Lower leg skin (tissue), 3 donors: ENCODE measurements around the gene KDM7A.

ENCODE experiments used
- CTCF ChIP-seq, 3 donors: fragments of 450-650 bp; IDR thresholded peaks; one replicate each; pipeline ENCODE4 v1.5.1; 2016; ENCODE audit warnings: antibody characterized with exemption in 3 of 3, mild to moderate bottlenecking in 3 of 3, moderate library complexity in 2 of 3
- POLR2A ChIP-seq, 2 donors: fragments of 450-650 bp; IDR thresholded peaks; one replicate each; pipeline ENCODE4 v1.6.1; 2016 to 2017; ENCODE audit warnings: antibody characterized with exemption in 2 of 2, mild to moderate bottlenecking in 1 of 2, moderate library complexity in 1 of 2

GRCh38 chr7:140179339-140179738 is 2.6 kb upstream of the KDM7A start:
- TF ChIP-seq POLR2A (IDR thresholded peaks at IDR 0.05) (no peak), CTCF (IDR thresholded peaks at IDR 0.05) (no peak)
